Parathyroid adenoma (tissue), 2 donors: Measurements from ENCODE around the gene FDXR.

Experiments
- H2AFZ ChIP-seq: fragments of 300-600 bp; sonication (generic); one replicate; pipeline ENCODE4 v1.7.0; 2017; ENCODE audit warnings: antibody characterized with exemption, mild to moderate bottlenecking
- H3K27ac ChIP-seq: fragments of 300-600 bp; sonication (generic); one replicate; pipeline ENCODE4 v1.7.0; 2017
- H3K27me3 ChIP-seq: fragments of 300-600 bp; sonication (generic); one replicate; pipeline ENCODE4 v1.7.0; 2017; ENCODE audit warnings: low read length; ENCODE audit not compliant: control insufficient read depth, insufficient read depth
- H3K36me3 ChIP-seq: fragments of 300-600 bp; sonication (generic); one replicate; pipeline ENCODE4 v1.7.0; 2017; ENCODE audit warnings: low read length; ENCODE audit not compliant: control insufficient read depth, insufficient read depth
- H3K4me1 ChIP-seq: fragments of 300-600 bp; sonication (generic); one replicate; pipeline ENCODE4 v1.7.0; 2017; ENCODE audit warnings: control low read depth
- H3K4me2 ChIP-seq: fragments of 300-600 bp; sonication (generic); one replicate; pipeline ENCODE4 v1.7.0; 2017; ENCODE audit warnings: low read length
- H3K4me3 ChIP-seq: fragments of 300-600 bp; sonication (generic); one replicate; pipeline ENCODE4 v1.7.0; 2017; ENCODE audit warnings: low read depth, low read length
- H3K79me2 ChIP-seq: fragments of 300-600 bp; sonication (generic); one replicate; pipeline ENCODE4 v1.7.0; 2017; ENCODE audit warnings: control low read depth
- H3K9ac ChIP-seq: fragments of 300-600 bp; sonication (generic); one replicate; pipeline ENCODE4 v1.7.0; 2017; ENCODE audit warnings: mild to moderate bottlenecking
- H3K9me3 ChIP-seq: fragments of 300-600 bp; sonication (generic); one replicate; pipeline ENCODE4 v1.7.0; 2017; ENCODE audit warnings: low read length; ENCODE audit not compliant: control insufficient read depth
- TF ChIP-seq, protein P1 (sequence below): fragments of 300-600 bp; sonication (generic); IDR thresholded peaks from one replicate; pipeline ENCODE4 v1.7.0; 2017; ENCODE audit warnings: antibody characterized with exemption, mild to moderate bottlenecking
- donor health status: primary hyperparathyroidism.

Gene FDXR

DNA sequence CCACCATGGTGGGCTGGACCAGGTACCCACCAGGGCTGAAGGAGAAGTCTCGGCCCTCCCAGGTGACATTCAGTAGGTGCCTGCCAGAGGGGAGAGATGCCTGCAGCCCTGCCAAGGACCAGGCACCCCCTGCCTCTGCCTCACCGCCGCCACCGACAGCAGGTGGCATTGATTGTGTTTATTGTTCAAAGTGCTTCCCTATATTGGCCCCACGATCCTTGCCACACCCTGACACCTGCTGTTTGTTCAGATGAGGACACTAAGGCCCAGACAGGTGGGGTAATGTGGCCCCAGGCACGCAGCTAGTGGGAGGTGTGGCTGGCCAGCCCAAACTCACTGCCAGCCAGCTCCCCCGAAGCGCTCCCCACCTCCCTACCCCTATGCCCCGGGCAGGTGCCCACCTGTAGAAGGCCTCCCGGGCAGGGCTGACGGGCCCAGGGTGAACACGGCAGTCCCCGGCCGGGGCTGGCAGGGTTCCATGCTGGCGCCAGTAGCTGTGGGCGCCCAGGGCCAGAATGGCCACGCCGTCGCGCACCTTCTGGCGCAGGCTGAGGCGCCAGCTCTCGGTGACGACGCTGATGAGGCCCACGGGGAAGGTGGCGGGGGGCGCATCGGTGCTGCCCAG is 21.1 kb downstream of the FDXR start:
- Histone ChIP-seq H3K27ac (no peak overlapping the region), H3K4me1 (no peaks in the 10 kb centered on the region), H2AFZ (no peak overlapping the region), H3K9ac (no peak overlapping the region), H3K4me2 (no peak overlapping the region), H3K79me2 (no peaks in the 10 kb centered on the region), H3K4me3 (no peak overlapping the region), H3K36me3 (no peaks in the 10 kb centered on the region), H3K9me3 (no peaks in the 10 kb centered on the region), H3K27me3 (no peaks in the 10 kb centered on the region)
- TF ChIP-seq, protein P1, sequence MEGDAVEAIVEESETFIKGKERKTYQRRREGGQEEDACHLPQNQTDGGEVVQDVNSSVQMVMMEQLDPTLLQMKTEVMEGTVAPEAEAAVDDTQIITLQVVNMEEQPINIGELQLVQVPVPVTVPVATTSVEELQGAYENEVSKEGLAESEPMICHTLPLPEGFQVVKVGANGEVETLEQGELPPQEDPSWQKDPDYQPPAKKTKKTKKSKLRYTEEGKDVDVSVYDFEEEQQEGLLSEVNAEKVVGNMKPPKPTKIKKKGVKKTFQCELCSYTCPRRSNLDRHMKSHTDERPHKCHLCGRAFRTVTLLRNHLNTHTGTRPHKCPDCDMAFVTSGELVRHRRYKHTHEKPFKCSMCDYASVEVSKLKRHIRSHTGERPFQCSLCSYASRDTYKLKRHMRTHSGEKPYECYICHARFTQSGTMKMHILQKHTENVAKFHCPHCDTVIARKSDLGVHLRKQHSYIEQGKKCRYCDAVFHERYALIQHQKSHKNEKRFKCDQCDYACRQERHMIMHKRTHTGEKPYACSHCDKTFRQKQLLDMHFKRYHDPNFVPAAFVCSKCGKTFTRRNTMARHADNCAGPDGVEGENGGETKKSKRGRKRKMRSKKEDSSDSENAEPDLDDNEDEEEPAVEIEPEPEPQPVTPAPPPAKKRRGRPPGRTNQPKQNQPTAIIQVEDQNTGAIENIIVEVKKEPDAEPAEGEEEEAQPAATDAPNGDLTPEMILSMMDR: no peak

DNA sequence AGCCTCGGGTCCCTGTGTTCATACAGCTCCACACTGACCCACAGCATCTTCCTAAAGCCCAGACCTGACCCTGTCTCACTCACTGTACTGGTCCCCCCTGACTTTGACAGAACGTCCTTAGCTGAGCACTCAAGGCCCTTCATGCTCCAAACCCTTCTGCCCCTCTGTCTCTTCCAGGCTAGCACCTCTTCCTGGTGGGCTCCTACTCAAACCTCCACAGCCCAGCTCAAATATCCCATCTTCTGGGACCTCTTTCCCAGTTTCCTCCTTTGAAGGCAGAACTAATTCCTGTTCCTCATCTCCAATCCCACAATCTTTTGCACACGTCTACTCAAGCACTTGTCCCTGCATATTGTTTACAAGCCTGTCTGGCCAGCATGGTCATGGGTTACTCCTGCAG is 21.9 kb downstream of the FDXR start:
- Histone ChIP-seq H3K4me2 (no peak overlapping the region), H3K4me1 (no peaks in the 10 kb centered on the region), H3K4me3 (no peak overlapping the region), H3K27ac (no peak overlapping the region), H3K79me2 (no peaks in the 10 kb centered on the region), H3K36me3 (no peaks in the 10 kb centered on the region), H3K27me3 (no peaks in the 10 kb centered on the region), H2AFZ (no peak overlapping the region), H3K9ac (no peak overlapping the region), H3K9me3 (no peaks in the 10 kb centered on the region)
- TF ChIP-seq, protein P1: no peak

DNA sequence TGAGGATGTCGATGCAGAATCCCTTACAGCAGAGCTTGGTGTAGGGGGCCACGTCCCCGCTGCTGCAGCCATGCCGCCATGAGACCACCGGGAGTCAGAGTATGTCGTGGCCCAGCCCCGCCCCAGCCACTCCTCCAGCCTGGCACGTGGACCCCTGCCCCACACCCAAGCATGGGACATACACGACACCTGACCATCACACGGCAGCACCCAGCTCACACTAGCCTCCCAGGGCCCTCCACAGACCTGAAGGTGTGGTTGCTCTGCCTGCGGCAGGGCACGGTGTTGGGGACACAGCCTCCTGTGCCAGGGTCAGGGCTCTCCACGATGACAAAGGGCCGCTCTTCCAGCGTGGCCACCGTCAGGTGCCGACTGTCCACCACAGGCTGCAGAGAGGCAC is 22.5 kb downstream of the FDXR start:
- no peaks in the 10 kb centered on the region for H3K27me3 ChIP-seq
- no peaks in the 10 kb centered on the region for H3K36me3 ChIP-seq
- H3K4me1 ChIP-seq: no peaks in the 10 kb centered on the region
- H3K4me2 ChIP-seq: no peak overlapping the region
- no peak overlapping the region for H3K9ac ChIP-seq
- TF ChIP-seq, protein P1: no peak
- no peaks in the 10 kb centered on the region for H3K79me2 ChIP-seq
- no peaks in the 10 kb centered on the region for H3K9me3 ChIP-seq
- H2AFZ ChIP-seq: no peak overlapping the region
- H3K4me3 ChIP-seq: no peak overlapping the region
- no peak overlapping the region for H3K27ac ChIP-seq

DNA sequence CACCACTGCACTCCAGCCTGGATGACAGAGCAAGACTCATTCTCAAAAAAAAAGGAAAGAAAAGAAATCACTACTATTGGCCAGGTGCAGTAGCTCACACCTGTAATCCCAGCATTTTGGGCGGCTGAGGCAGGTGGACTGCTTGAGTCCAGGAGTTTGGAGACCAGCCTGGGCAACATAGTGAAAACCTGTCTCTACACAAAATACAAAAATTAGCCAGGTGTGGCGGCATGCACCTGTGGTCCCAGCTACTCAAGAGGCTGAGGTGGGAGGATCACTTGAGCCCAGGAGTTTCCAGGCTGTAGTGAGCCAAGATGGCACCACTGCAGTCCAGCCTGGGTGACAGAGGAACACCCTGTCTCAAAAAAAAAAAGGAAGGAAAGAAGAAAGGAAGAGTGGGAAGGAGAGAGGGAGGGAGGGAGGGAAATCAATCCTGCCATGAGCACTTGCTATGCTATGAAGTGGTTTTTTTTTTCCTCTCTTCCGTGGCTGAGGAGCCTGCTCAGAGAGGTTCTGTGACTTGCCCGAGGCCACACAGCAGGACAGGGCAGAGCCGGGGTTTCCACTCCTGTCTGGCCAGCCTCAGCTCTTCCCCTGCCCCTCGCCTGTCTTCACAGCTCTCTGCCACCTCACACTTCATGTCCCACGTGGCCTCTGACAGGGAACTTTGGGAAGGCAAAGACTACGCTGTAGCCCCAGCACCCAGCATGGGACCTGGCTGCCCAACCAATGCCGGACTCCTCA is 24.0 kb downstream of the FDXR start:
- Histone ChIP-seq H3K9me3 (no peaks in the 10 kb centered on the region), H3K79me2 (no peaks in the 10 kb centered on the region), H3K9ac (no peak overlapping the region), H3K4me1 (no peaks in the 10 kb centered on the region), H2AFZ (no peak overlapping the region), H3K36me3 (no peaks in the 10 kb centered on the region), H3K4me2 (no peak overlapping the region), H3K4me3 (no peak overlapping the region), H3K27ac (no peak overlapping the region), H3K27me3 (no peaks in the 10 kb centered on the region)
- TF ChIP-seq, protein P1: no peak

DNA sequence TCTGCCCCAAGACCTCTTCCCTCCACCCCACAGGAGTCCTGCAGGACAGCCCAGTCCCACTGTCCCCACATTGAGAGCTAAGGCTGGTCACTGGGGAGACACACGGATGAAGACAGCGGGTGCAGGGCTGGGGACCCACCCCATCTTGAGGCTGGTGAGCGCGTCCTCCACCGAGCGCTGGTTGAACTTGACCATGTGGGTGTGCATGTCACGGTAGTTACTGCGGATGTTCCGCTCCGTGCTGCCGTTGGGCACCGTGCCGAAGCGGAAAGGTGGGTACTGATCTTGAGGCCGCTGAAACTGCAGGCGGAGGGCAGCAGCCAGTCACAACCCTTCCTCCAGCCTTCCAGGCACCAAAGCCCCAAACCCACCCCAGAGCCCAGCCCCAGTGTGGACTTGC is 26.2 kb downstream of the FDXR start:
- Histone ChIP-seq H3K4me2 (no peak overlapping the region), H3K36me3 (no peaks in the 10 kb centered on the region), H3K27me3 (no peaks in the 10 kb centered on the region), H3K4me3 (no peak overlapping the region), H3K79me2 (no peaks in the 10 kb centered on the region), H2AFZ (no peak overlapping the region), H3K9me3 (no peaks in the 10 kb centered on the region), H3K27ac (no peak overlapping the region), H3K4me1 (no peaks in the 10 kb centered on the region), H3K9ac (no peak overlapping the region)
- TF ChIP-seq, protein P1: no peak
